ENCODE data around the gene VKORC1L1. TPM values are rescaled to one million over a fixed set of nuclear protein-coding genes. Genes with fewer than 3 reads are reported as not detected.
"Not testable (repeated sequence)": the region's sequence is repeated elsewhere in the genome, so short reads cannot be mapped to it uniquely, and the experiment has no call there.

Gene VKORC1L1
- total RNA-seq, 1 experiment from 2014 or later: 27.0 TPM

GRCh38 chr7:65972976-65973375, 100.1 kb downstream of the VKORC1L1 start:
- H3K27ac ChIP-seq: no peak overlapping the region
- H3K27me3 ChIP-seq: no peaks in the 10 kb centered on the region
- no peak for DNase-seq
- H3K4me1 ChIP-seq: no peaks in the 10 kb centered on the region
- peaks cover 77% of the 10 kb centered on the region for H3K36me3 ChIP-seq
- H3K4me3 ChIP-seq: no peak overlapping the region
- H3K9me3 ChIP-seq (replicated peaks): no peaks in the 10 kb centered on the region

- Histone ChIP-seq H3K27me3 (no peaks in the 10 kb centered on the region), H3K4me1 (no peaks in the 10 kb centered on the region), H3K4me3 (no peak overlapping the region), H3K27ac (no peak overlapping the region), H3K9me3 (replicated peaks) (no peaks in the 10 kb centered on the region), H3K36me3 (peaks cover 76% of the 10 kb centered on the region)
- no peak for DNase-seq
These were observed 101.4 kb downstream of the VKORC1L1 start for GRCh38 chr7:65974191-65974801.

GRCh38 chr7:65974876-65975275, 102.0 kb downstream of the VKORC1L1 start:
- no peaks in the 10 kb centered on the region for H3K9me3 ChIP-seq (replicated peaks)
- no peak overlapping the region for H3K4me3 ChIP-seq
- no peaks in the 10 kb centered on the region for H3K27me3 ChIP-seq
- DNase-seq: no peak
- peaks cover 75% of the 10 kb centered on the region for H3K36me3 ChIP-seq
- no peak overlapping the region for H3K27ac ChIP-seq
- no peaks in the 10 kb centered on the region for H3K4me1 ChIP-seq

- no peak for DNase-seq
- H3K27ac ChIP-seq: no peak overlapping the region
- H3K4me1 ChIP-seq: no peaks in the 10 kb centered on the region
- no peaks in the 10 kb centered on the region for H3K27me3 ChIP-seq
- H3K9me3 ChIP-seq (replicated peaks): no peaks in the 10 kb centered on the region
- peaks cover 69% of the 10 kb centered on the region for H3K36me3 ChIP-seq
- H3K4me3 ChIP-seq: no peak overlapping the region
These were observed 103.1 kb downstream of the VKORC1L1 start for GRCh38 chr7:65975814-65976445.

GRCh38 chr7:65976659-65977196, 103.9 kb downstream of the VKORC1L1 start:
- peaks cover 63% of the 10 kb centered on the region for H3K36me3 ChIP-seq
- DNase-seq: no peak
- no peak overlapping the region for H3K27ac ChIP-seq

GRCh38 chr7:65978891-65979582, 106.2 kb downstream of the VKORC1L1 start:
- Histone ChIP-seq H3K9me3 (replicated peaks) (no peaks in the 10 kb centered on the region), H3K36me3 (peaks cover 43% of the 10 kb centered on the region), H3K27me3 (no peaks in the 10 kb centered on the region), H3K4me1 (no peaks in the 10 kb centered on the region), H3K4me3 (no peak overlapping the region), H3K27ac (no peak overlapping the region)
- no peak for DNase-seq

More at GRCh38 chr7:65976659-65977196, 103.9 kb downstream of the VKORC1L1 start:
- Histone ChIP-seq H3K4me3 (no peak overlapping the region), H3K9me3 (replicated peaks) (no peaks in the 10 kb centered on the region), H3K4me1 (no peaks in the 10 kb centered on the region), H3K27me3 (no peaks in the 10 kb centered on the region)

- Histone ChIP-seq H3K27ac (no peak overlapping the region), H3K36me3 (peaks cover 35% of the 10 kb centered on the region), H3K9me3 (replicated peaks) (no peaks in the 10 kb centered on the region), H3K4me1 (no peaks in the 10 kb centered on the region), H3K4me3 (no peak overlapping the region), H3K27me3 (no peaks in the 10 kb centered on the region)
- DNase-seq: no peak
These were observed 107.0 kb downstream of the VKORC1L1 start for GRCh38 chr7:65979583-65980477.

- H3K9me3 ChIP-seq (replicated peaks): no peaks in the 10 kb centered on the region
- no peaks in the 10 kb centered on the region for H3K27me3 ChIP-seq
- H3K4me3 ChIP-seq: peak overlapping the region; percentile 75
- peak in 1 of 2 experiments; percentile 23 for DNase-seq
- H3K36me3 ChIP-seq: peaks cover 27% of the 10 kb centered on the region
- H3K4me1 ChIP-seq: no peaks in the 10 kb centered on the region
- no peak overlapping the region for H3K27ac ChIP-seq
These were observed 107.8 kb downstream of the VKORC1L1 start for GRCh38 chr7:65980478-65981250.

GRCh38 chr7:65981965-65982792, 109.3 kb downstream of the VKORC1L1 start, which contains the start of gene GUSB:
Gene GUSB, minus strand, starts transcription at chr7:65982213. Its CDS starts 30 bp downstream, at chr7:65982183.
- H3K4me1 ChIP-seq: no peaks in the 10 kb centered on the region
- no peaks in the 10 kb centered on the region for H3K27me3 ChIP-seq
- no peaks in the 10 kb centered on the region for H3K9me3 ChIP-seq (replicated peaks)
- DNase-seq: peak; percentile 95 to 96
- peak within 1 kb of the TSS; percentile 73 for H3K27ac ChIP-seq
- H3K36me3 ChIP-seq: peaks cover 19% of the 10 kb centered on the region
- H3K4me3 ChIP-seq: peak within 1 kb of the TSS; percentile 75

GRCh38 chr7:65983965-65984658, 111.2 kb downstream of the VKORC1L1 start:
- Histone ChIP-seq H3K36me3 (peaks cover 10% of the 10 kb centered on the region; the same call in 1 of the 2 replicates), H3K9me3 (replicated peaks) (no peaks in the 10 kb centered on the region), H3K4me3 (no peak overlapping the region), H3K27me3 (no peaks in the 10 kb centered on the region), H3K27ac (no peak overlapping the region), H3K4me1 (no peaks in the 10 kb centered on the region)
- DNase-seq: no peak

- Histone ChIP-seq H3K27me3 (no peaks in the 10 kb centered on the region), H3K36me3 (no peaks in the 10 kb centered on the region), H3K4me3 (no peak overlapping the region), H3K27ac (no peak overlapping the region), H3K4me1 (no peaks in the 10 kb centered on the region), H3K9me3 (replicated peaks) (no peaks in the 10 kb centered on the region)
- no peak for DNase-seq
These were observed 115.2 kb downstream of the VKORC1L1 start for GRCh38 chr7:65988084-65988483.

GRCh38 chr7:65988503-65988902, 115.6 kb downstream of the VKORC1L1 start:
- H3K27me3 ChIP-seq; DNase-seq; H3K36me3 ChIP-seq; H3K4me3 ChIP-seq; H3K27ac ChIP-seq; H3K4me1 ChIP-seq; H3K9me3 ChIP-seq (replicated peaks): not testable (repeated sequence)

- Histone ChIP-seq H3K36me3 (no peaks in the 10 kb centered on the region), H3K27me3 (no peaks in the 10 kb centered on the region), H3K9me3 (replicated peaks) (no peaks in the 10 kb centered on the region), H3K4me1 (no peaks in the 10 kb centered on the region), H3K27ac (no peak overlapping the region), H3K4me3 (no peak overlapping the region)
- DNase-seq: no peak
These were observed 116.8 kb downstream of the VKORC1L1 start for GRCh38 chr7:65989694-65990080.

All from SJCRH30 (cell line).